Superior temporal gyrus (tissue), 1 donor: ENCODE data around the gene SORCS3.

ENCODE experiments used
- DNase-seq: peaks from one replicate; pipeline ENCODE4 v3.0.0-alpha.2; 2016; ENCODE audit errors: extremely low spot score

Gene SORCS3

GRCh38 chr10:104913390-104913789 lies 272.3 kb downstream of the SORCS3 start:
- DNase-seq = no peak

DNA sequence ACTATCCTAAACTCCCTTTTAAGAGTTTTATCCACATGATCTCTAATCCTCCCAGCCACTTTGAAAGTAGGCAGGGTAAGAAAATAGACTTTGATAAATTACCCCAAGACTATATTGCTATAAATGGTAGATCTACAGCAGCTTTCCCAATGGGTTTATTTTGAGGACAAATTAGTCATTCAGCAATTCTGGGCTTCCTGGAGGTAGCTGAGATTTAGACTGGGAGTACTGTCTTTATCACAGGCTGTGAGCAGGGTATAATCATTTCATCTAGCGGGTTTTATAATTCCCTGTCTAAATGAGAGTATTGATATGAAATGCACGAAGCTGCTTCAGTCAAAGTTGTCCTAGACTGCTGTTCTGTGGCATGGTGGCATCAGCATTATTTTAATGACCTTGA lies 279.4 kb downstream of the SORCS3 start:
- no peak for DNase-seq

GRCh38 chr10:104921763-104922162 lies 280.7 kb downstream of the SORCS3 start:
- DNase-seq = no peak

DNA sequence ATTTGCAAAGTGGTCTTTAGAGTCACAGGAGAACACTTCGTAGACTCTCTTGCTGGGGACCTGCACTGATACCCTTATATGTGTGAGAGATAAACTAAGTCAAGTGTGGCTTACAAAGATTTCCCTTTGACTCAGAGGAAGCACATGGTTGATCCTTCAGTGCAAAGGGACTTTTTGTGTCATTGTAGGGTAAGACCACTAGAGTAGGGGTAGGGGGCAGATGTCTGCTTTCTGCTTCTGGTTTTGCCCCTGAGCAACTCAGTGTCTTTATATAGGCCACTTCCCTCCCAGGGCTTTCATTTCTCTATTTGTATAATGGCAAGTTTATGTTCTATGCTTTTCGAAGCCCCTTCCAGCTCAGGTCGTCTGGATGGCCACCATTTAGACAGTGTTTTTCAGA lies 281.7 kb downstream of the SORCS3 start:
- DNase-seq = no peak

DNA sequence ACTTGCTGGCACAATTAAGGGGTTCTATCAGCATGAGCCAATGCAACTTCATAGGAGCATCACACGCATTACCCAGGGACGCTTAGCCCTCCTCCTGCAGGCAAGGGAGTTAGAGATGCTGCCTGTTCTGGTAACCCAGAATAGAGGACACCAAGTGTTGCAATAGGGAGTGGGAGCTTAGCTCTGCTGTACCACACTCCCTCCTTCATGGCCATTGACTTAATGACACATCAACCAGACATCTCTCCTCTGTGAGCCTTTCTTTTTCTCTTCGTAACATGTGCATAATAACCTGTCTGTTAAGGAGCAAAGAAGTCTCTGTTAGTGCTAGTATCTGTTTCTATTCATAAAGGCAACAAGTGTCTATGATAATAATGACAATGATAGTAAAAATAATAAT lies 282.4 kb downstream of the SORCS3 start:
- DNase-seq = no peak

DNA sequence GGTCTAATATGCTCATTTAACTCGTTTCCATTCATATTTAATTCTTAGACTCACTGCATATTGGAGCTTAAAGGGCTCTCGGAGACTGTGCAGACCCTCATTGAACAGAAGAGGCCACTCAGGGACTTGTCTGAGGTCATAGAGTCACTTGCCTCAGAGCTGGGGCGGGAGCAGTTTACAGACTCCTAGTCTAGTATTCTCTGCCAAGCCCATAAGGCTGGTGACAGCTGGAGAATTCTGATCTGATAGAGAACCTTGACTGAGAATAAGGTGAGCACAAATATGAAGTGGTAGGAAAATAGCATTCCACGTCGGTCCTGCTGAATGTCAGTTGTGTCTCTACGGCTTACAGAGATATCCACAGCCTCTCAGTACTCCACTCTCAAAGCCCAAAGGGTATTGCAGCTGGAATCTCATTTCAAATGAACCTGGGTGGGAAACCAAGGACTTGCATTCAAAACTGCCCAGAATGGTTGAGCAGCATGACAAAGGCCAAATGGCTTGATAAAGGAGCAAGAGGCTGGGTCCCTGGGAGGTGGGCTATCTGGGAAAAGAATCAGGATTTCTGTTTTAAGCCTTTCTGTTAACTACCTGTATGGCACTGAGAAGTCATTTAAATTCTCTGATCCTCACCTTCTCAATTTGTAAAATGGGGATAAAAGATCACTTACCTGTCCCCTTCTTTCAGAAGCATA lies 283.2 kb downstream of the SORCS3 start:
- DNase-seq = no peak

- peak; percentile 72 for DNase-seq
Measured at GRCh38 chr10:104925232-104925851, 284.3 kb downstream of the SORCS3 start.

DNA sequence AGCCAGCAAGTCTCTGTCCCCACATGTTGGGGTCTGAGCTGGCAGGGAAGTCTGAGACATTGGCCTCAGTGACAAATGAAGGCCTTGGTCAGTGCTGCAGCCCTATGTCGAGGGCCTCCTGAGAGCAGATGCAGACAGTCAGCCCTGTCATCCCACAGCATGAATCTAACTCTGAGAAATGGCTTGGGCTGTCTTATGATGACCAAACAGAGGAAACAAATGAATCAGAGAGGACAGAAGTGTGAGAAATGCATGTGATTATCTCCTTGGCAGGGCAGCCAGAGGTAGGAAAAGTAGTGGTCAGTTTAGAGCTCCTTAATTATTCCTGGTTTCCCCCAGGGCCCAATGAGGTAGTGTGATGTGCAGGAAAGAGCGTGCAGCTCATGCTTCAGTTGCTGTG lies 287.6 kb downstream of the SORCS3 start:
- DNase-seq = no peak

DNA sequence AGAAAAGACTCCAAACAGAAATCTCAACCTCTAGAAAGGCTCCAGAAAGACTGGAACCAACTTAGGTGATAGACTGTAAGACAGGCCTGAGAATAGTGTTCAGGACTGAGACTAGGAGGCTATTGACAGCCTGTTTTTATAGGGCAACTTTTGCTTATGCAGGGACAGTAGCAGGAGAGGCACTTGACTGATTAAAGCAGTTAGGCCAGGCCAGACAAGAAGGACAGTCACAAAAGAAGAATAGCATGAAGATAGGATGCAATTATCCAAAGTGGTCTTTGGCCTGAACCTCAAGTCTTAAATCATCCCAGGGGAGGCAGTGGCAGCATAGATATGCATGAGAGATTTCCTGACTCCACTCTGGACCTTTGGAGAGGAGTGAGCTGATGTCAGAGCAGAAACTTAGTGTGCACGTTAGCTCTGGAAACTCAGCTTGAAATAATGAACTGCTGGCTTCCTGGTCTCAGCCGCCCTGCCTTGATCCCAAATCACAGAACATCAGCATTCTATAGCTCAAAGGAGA lies 290.6 kb downstream of the SORCS3 start:
- no peak for DNase-seq

DNA sequence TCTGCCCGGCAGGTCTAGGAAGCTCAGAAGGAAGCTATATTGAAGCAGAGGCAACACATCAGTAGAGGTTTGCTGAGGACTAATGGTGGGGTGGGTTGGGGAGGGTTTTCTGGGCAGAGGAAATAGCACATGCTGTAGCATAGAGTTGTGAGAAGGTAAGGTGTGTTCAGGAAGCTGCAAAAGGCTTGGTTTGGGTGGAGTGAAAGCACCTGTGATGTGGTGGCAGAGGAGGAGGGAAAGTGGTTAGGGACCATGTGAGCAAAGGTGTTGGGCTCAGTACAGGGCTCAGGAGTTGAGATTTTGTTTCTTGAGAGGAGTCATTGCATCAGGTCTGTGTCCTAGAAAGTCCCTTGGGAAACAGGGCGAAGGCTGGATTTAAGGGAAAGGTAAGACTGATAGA lies 294.6 kb downstream of the SORCS3 start:
- no peak for DNase-seq

DNA sequence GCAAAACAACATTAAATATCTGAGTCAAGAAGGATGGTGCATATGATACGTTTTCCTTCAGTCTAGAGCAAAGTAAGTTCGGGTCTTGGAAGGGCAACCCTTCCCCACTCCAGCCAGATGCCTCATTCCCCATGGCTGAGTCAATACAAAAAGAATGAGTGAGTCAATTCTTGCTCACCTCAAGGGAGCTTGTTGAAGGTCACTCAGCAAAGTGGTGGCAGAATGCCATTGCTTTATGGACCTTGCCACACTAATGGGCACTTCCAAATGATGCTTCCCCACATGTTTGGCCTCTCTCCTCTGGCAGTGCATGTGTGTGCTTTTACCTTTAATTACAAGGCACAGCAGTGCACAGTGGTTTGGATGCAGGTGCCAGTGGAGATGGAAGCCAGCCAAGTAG lies 296.5 kb downstream of the SORCS3 start:
- no peak for DNase-seq

DNA sequence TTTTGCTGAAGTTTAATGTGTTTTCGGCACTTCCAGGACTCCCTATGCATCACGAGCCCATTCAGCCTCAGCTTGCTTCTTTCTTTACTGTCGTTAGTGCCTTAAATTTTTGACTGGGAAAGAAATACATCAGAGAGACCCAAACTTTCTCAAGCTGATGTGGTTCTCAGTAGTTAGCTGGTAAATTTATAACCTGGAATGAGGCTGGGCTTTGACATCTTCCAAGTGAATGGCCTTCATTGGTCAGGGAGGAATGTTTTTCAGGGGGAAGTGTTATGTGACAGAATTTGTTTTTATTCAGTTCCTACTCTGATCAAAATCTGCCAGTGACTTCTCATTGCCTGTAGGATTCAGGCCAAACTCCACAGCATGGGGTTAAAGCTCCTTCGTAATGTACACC lies 296.9 kb downstream of the SORCS3 start:
- DNase-seq = no peak

DNA sequence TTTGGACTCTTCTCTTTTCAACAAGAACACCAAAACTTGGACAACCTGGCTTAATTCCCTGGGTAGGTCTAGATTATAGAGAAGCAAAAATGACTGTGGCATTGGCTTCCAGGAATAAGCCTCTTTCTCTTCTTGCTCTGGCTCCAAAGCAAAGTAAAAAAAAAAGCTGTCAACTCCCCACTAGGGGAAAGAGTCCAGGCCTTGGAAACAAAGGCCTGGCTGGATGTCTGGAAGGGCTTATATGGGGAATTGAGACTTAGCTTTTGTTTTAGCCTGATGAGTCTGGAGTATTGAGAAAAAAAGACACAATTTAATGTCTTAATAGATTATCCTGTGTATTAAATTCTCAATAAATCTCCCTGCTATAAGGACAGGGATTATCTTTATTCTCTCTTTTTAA lies 300.6 kb downstream of the SORCS3 start:
- no peak for DNase-seq

DNA sequence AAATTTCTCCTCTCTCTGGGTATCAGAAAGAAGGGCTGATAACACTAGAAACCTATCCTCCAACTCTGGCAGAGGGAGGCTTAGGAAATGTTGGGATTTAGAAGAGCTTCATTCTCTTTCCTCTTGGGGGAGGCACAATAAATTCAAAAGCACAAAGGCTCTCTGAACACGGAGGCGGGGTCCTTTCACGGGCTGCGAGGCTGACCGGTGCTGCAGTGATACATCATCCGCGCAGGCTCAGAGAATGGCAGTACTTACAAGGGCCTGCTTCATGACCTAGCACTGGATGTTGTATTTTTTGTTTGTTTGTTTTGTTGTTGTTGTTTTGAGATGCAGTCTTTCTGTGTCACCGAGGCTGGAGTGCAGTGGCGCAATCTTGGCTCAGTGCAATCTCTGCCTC lies 306.2 kb downstream of the SORCS3 start:
- DNase-seq = no peak

- DNase-seq = no peak
Measured at GRCh38 chr10:104957178-104957841, 316.2 kb downstream of the SORCS3 start.

- no peak for DNase-seq
Measured at GRCh38 chr10:104966563-104967297, 325.6 kb downstream of the SORCS3 start.

DNA sequence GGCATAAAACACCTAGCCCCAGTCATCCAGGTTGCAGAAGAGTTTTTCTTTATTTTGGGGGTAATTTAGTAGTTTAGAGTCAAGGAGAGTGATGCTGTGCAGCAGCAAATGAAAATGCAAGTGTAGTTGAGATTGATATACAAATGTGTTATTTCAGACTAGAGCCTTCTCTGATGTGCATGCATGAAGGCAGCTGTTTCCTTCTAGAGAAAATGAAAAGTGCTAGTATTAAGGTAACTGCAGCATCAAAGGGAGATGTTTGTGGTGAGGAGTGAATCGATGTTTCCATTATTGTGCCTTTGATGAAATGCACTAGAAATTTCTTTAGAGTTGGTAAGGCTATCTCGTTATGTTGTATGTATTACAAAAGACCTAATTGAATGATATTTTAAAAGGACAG lies 339.3 kb downstream of the SORCS3 start:
- DNase-seq = no peak

DNA sequence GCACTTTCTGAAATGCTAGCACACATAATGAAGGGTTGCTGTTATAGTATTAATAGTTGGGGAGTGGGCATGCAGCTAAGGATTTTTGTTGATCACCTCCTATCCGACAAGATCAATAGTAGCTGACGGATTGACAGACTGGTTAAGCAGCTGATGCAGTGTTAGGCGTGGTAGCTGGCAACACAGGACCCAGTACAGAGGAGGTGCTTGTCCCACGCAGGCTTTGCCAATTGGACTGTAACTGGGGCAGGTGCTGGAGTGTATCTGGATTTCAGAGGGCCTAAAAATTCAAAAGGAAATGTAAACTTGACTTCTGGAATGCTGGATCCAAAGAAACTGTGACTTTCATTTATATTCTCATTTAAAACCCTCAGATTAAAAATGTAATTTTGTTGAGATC lies 340.9 kb downstream of the SORCS3 start:
- no peak for DNase-seq

DNA sequence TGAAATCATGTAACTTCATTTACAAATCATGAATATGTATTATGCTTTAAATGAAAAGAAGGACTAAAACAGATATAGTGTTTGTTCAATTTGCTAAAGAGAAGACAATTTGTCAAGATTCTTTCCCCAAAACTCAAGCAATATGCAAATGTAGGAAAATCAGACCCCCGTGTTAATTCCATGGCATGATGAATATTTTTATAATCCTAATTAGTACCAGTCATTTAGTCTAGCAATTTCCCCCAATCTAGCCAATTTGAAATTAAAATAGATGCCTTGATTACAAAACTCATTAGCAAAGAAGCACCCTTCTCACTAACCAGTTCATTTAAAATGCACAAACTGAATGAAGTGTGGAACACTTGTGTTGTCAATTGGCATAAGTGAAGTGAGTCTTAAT lies 347.6 kb downstream of the SORCS3 start:
- no peak for DNase-seq

- no peak for DNase-seq
Measured at GRCh38 chr10:104989880-104990279, 348.8 kb downstream of the SORCS3 start.

GRCh38 chr10:104993085-104993484 lies 352.0 kb downstream of the SORCS3 start:
- DNase-seq = no peak

- no peak for DNase-seq
Measured at GRCh38 chr10:105001269-105001668, 360.2 kb downstream of the SORCS3 start.
